GM18526 (cell line): Measurements from ENCODE around the gene SERPINA6.

Experiments
- POLR2A ChIP-seq: IDR thresholded peaks from 3 replicates; pipeline ENCODE4 v1.6.1; 2011; ENCODE audit not compliant: insufficient read length; ENCODE audit errors: extremely low read depth

The SERPINA6 gene

DNA sequence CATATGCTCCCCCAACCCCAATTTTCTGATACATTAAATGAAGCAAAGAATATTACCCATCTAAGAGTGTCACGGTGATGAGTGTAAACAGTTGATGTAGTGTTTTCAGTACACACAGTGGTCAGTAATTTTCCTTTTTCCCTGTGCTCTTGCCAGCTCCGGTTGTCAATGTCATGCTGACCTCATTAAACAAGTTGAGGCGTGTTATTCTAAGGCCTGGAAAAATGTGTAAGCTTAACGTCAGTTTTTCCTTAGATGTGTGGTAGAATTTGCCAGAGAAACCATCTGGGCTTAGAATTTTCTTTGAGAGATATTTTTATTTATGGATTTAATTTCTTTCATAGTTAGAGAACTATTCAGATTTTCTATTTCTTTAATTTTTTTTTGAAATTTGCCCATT lies 11.7 kb upstream of the SERPINA6 start:
- TF ChIP-seq POLR2A = no peak

DNA sequence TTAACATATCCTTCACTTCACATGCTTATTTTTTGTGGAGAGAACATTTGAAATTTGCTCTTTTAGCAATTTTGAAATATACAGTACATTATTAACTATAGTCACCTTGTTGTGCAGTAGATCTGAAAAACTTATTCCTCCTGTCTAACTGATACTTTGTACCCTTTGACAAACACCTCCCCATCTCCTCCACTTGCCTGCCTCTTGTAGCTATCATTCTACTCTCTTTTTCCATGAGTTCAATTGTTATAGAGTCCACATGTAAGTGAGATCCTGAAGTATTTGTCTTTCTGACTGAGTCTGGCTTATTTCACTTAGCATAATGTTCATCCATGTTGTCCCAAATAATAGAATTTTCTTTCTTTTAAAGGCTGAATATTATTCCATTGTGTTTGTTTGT lies 9.5 kb upstream of the SERPINA6 start:
- TF ChIP-seq POLR2A = no peak

DNA sequence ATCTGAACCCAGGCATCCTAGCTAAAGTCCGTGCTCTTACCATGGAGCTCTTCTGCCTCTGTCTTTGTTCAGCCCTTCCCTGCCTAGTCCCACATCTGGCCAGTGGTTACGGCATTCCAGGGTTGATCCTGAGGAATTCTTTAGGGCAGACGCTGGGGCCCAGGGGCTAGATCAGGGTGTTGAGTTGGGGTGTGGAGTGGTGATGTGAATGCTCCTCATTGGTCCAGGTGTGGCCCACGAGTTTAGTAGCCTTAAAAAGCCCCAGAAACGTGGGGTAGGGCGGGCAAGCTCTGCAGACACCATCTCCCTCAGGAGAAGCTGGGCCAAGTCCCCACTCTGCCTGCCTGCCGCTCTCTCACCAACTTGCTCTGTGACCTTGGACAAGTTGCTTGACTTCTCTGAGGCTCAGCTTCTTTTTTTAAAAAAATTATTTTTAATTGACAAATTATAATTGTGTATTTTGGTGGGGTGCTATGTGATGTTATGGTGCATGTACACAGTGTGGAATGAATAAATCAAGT lies 9.0 kb upstream of the SERPINA6 start:
- no peak for TF ChIP-seq POLR2A

DNA sequence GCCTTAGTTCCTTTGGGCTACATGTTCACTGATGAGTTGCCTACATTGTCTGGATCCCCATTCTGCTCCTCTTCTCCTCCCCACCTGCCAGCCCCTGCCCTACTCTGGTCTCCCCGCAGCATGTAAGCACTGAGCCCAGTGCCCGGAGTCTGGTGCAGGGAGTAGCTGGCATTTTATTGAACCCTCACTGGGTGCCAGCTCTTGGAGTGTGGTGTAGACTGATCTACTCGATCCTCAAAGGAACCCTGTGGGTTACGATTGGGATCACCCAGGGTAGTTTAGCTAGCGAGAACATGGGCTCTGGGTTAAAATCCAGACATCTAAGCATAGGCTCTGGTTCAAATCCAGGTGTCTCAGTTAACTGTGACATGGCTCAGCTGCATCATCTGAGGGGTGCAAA lies 8.3 kb upstream of the SERPINA6 start:
- TF ChIP-seq POLR2A = no peak

DNA sequence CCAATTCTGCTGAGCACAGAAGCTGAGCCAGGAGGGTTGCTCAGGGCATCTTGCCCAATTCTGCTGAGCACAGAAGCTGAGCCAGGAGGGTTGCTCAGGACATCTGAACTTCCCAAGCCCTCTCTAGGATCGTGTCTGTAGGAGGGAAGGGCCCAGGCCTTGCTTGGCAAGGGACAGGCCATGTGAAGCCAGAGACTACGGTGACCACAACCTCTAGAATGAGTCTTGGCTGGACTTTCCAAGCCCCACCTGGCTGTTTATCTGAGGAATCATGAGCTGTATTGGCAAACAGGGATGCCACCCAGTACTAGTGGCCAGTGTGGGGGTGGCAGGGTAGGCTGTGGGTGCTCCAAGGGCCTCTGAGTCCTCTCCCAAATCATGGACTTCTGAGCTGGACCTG lies 7.7 kb upstream of the SERPINA6 start:
- no peak for TF ChIP-seq POLR2A

DNA sequence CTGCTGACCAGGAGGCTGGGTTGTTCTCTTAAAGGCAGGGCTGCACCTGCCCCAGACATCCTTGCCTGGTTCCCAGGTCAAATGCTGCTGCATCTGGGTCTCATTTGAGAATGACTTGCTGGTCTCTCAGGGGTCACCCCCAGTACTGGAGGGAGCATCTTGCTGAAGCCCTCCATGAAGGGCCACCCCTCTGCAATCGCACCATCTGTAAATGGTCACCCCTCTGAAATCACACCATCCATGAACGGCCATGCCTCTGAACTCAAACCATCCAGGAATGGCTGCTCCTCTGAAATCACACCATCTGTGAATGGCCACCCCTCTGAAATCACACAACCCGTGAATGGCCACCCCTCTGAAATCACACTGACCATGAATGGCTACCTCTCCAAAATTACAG lies 7.3 kb upstream of the SERPINA6 start:
- no peak for TF ChIP-seq POLR2A

DNA sequence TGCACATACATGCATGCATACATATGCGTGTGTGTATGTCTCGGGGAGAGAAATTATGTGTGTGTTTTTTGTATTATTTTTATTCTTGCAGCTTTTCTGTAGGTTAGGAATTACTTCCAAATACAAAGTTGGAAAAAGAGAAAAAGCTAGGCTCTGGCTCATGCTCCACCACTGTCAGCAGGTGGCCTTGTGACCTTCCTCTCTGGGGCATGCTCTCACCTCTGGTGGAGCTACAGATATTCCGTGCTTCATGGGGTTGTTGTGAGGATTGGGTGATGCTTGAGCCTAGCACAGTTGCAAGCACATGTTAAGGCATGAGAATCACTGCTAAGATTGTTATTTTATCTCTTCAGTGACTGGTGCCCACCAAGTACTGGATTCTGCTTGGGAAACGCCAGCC lies 6.7 kb upstream of the SERPINA6 start:
- no peak for TF ChIP-seq POLR2A

DNA sequence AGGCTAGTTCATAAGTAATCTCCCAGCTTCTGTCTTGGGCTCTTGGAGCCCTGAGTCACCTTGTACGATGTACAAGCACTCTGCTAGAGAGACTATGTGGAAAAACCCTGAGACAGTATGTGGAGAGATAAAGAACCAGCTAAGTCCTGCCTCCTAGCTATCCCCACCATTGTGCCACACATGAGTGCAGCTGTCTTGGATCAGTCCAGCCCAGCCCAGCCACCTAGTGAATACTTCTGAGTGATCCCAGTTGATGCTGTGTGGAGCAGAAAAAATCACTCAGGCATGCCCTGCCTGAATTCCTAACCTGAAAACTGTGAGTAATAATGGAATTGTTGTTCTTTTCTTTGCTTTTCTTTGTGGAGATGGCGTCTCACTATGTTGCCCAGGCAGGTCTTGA lies 5.1 kb upstream of the SERPINA6 start:
- TF ChIP-seq POLR2A = no peak

DNA sequence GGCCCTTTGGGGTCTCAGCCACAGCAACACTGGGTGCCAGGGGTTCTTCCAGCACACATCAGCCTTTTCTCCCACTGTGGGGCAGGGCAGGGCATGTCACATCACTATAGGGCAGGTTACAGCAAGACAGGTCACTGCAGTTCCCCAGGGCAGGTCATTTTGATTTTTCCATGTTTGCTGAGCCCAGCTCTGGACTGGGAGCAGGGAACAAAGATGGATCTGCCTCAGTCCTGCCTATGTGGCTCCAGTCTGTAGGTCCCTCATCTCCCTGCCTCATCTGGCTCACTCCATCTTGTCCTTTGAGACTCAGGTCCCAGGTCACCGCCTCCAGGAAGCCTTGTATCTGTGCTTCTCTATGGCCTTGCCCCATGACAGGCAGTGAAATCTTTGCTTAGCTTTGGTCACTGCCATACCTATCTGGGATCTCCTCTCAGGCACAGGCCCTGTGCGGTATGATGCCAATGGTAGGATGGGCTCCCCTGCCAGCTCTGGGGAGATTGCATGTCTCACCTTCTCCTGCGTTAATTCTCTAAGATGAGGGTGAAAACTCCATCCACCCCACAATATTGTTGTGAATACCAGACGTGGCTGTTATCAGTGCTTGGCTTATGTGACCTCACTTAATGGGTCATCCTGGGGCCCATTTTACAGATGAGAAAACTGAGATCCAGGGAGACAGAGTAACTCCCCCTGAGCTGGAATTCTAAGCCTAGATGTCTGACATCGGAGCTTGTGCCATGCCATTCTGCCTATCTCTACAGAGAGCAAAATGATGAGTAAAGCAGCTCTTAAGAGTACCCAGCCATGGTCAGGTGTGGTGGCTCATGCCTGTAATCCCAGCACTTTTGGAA lies 1.5 kb downstream of the SERPINA6 start:
- no peak for TF ChIP-seq POLR2A

DNA sequence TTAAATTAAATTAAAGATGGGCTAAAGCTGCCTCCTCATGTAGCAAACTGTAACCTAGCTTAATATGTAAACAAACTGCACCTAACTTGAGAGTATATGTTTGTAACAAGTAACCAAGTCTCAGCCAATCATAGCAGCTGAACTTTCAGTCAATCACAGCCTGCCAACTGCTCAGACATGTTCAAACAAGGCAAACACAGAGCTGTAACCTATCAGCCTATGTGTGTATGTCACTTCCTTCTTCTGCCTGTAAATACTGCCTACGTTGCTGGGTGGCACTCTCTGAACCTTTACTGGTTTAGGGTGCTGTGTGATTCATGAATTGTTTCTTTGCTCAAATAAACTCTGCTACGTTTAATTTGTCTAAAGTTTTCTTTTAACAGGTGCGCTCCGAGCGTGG lies 2.9 kb downstream of the SERPINA6 start:
- no peak for TF ChIP-seq POLR2A

DNA sequence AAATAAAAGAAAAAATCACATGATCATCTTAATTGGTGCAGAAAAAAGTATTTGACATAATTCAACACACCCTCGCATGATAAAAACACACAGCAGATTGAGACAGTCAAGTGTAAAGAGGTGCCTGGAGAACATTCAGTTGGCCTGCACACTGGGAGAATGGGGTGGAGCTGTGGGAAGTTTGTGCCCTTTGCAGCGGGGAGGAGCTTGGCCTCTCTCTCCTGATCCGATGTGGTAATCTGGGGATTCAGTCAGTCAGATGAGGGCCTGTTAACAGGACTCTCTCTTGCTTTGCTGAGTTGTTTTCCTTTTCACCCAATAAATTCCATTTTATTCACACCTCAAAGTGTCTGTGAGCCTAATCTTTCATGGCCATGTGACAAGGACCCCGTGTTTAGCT lies 5.9 kb downstream of the SERPINA6 start:
- TF ChIP-seq POLR2A = no peak

DNA sequence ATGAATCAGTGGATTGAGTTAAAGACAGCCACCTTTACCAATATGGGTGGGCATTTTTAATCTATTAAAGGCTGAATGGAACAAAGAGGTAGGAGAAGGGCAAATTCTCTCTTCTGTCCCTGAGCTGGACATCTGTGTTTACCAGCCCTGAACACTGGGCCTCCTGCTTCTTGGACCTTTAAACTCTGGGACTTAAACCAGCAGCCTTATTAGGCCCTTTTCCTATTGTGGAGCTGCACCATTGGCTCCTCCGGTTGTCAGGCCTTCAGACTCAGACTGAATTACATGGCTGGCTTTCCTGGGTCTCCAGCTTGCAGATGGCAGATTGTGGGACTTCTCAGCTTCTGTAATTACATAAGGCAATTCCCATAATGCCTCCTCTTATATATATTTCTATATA lies 6.4 kb downstream of the SERPINA6 start:
- no peak for TF ChIP-seq POLR2A

DNA sequence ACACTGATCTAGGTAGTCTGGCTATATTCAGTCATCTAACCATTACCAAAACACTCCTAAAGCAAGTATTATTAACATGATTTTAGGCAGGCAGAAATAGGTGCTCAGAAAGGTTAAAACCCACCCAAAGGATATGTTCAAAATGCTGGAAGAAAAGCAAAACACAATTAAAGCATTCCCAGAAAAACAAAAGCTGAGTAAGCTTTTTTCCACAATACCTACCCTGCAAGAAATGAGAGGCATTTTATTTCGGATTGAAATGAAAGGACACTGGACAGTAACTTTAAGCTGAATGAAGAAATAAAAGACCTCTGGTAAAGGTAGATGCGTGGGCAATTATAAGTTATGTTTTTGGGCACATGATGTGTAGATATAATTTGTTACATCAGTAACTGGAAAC lies 8.2 kb downstream of the SERPINA6 start:
- no peak for TF ChIP-seq POLR2A

DNA sequence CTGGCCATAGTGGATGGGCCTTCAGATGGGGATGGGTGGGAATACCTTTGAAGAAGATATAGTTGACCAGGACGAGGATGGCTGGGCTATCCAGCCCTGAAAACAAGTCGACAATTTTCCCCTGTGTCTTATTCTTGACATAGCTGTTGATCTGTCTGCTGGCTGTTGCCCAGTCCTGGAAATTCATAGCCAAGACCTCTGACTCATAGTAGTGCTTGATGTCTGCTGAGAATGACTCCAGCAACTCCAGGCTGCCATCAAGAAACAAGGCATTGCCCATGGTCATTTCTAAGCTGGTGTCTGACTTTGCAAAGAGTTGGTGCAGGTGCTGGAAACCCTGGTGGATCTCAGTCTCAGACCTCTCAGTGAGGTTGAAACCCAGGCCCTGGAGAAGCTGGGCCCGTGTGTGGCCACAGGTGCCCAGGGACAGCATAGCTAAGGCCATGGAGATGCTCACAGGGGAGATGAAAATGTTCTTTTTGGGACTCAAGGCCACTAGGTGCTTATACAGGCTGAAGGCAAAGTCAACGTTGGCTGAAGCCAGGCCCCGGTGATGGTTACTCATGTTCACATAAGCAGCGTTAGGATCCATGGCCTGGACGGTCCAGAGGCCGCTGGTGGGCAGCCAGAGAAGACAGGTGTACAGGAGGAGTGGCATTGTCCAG lies 9.0 kb downstream of the SERPINA6 start:
- no peak for TF ChIP-seq POLR2A

DNA sequence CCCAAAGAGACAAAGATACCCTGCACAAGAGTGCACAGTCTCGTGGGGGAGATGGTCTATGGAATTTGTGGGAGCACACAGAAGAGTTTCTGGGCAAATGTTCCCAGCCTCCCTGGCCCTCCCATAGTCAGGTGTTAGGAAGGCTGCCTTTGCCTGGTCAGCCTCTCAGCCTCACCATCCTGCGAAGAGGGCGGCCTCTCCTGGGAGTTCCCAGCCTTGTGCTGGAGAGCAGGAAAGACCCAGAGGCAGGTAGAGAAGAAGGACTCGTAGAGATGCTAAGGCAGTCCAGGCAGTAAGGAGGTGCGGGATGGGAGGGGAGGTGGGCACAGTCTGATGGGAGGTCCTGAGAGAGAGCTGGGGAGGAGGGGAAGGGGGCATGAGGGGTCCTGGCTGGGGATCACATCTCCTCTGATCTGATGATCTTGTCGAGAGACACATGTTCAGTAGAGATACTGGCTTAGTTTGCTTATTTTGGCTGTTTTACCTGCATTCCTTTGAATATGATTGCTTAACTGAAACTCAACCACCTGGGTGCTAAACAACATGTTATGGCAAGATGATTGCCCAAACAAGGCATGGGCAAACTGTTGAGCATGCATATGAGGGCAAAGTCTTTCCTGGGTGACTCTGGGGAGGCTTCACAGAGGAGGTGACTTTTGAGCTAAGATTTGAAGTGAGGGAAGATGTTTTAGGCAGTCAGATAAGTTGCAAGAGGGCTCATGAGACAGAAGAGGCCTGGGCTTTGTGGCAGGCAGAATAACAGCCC lies 10.5 kb downstream of the SERPINA6 start:
- no peak for TF ChIP-seq POLR2A

DNA sequence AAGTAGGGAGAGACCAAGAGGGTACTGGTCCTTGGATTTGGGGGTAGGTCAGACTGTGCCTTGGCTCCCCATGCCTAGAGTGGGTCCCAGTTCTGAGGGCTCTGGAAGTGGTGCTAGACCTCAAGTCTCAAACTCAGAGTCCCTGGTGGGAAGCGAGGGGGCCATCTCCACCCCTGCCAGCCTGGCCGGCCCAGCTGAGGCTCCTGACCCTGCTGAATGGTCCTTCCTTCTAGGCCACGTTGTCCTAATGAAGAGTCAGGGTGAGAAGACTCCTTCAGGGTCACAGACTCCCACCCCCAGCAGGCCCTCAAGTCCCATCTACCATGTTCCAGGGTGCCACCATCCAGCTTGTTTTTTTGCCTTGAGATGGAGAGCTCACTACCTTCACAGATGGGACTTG lies 12.9 kb downstream of the SERPINA6 start:
- no peak for TF ChIP-seq POLR2A
